NCI-H128 (cell line): ENCODE measurements around the gene CDC25B.
"Not testable (repeated sequence)": the region's sequence is repeated elsewhere in the genome, so short reads cannot be mapped to it uniquely, and the experiment has no call there.

Experiments
- DNase-seq: peaks from one replicate; lab custom pipeline; 2025; ENCODE audit not compliant: unreplicated experiment; lab: John Stamatoyannopoulos, UW

The CDC25B gene

DNA sequence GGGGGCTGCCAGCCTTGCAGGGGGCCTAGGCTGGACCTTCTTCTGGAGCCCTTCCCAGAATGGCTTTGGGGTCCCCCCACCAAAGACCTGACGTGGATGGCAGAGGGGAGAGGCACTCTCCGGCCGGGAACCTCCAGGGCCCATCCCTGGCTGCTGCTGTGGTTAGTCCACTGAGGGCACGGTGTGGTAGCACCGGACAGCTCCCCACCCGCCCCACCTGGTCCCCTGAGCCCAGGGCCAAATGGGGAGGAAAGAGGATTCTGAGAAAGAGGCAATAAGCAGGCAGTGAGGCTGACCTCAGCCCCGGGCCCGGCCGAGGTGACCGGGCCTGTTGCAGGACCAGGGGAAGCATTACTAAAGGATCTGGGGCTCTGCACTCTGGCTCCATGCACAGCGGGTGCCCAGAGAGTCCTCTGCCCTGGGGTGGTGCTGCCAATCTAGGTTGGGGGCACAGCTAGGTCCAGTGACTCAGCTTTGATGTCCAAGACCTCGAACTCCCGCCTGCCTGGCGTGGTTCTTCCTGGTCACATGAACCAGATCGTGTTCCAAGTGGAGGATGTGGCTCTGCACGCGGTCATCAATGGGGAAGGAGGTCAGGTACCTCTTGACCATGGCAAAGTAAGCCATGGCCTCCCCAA lies 11.8 kb upstream of the CDC25B start:
- DNase-seq, result no peak

GRCh38 chr20:3784863-3785239 lies 11.3 kb upstream of the CDC25B start:
- no peak for DNase-seq

GRCh38 chr20:3785240-3786125 lies 10.6 kb upstream of the CDC25B start:
- no peak for DNase-seq

DNA sequence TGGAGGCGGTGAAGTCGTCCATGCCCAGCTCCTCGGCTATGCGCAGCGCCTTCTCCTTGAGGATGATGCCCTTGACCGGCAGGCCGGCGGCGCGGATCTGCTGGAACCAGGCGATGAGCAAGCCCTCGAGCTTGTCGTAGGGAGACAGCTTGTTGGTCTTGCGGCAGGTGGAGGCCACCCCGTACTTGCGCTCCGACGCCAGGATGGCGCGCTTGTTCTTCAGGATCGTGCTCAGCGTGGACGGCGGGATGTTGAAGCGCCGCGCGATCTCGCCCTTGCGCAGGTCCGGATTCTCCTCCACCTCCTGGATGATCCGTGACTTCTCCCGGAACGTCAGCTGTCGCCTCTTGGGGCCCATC lies 10.0 kb upstream of the CDC25B start:
- DNase-seq, result no peak

GRCh38 chr20:3786665-3787323 lies 9.3 kb upstream of the CDC25B start, which contains the start of gene CENPB:
Gene CENPB, minus strand, starts transcription at chr20:3786740. Its CDS starts 257 bp downstream, at chr20:3786483.
- peak; percentile 78 for DNase-seq

DNA sequence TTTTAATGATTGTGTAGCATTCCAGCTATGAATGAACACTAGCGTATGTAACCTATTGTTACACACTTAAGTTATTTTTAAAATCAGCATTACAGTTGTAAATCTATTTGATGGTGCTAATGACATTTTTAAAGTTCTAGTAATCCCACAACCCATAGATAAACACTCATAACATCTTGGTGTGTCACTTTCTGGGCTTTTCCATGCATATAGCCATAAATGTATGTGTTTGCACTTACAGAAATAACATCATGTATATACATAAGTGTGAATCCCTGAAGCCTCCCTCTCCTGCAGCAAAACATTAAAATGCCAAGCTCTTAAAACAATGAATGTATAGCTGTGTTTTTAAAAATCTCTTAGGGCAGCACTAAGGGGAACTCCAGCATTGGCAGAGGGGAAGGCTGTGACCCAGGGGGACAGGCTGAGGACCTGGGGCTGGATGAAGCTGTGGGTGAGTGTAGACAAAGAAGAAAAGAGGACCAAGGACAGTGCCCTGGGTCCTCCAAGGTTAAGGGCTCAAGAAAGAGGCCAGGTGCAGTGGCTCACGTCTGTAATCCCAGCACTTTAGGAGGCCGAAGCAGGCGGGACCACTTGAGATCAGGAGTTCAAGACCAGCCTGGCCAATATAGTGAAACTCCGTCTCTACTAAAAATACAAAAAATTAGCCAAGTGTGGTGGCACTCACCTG lies 8.6 kb upstream of the CDC25B start:
- no peak for DNase-seq

DNA sequence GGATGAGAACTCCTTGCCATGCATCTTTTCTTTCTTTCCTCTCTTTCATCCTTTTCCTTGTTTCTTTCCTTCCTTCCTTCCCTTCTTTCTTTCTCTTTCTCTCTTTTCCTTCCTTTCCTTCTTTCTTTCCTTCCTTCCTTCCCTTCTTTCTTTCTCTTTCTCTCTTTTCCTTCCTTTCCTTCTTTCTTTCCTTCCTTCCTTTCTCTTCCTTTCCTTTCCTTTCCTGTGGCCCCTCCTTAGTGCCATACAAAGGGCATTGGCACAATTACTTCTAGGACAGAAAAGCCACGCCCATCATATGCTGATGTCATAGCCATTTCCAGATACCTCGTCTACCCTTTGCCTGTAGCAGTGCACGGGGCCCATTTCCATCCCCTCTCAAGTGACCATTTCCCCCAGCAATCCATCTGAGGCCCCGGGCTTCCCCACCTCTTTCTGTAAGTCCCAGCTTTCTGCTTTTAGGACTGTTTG lies 7.4 kb upstream of the CDC25B start:
- DNase-seq, result no peak

- not testable (repeated sequence) for DNase-seq
Measured at GRCh38 chr20:3789201-3789600, 6.9 kb upstream of the CDC25B start.

- DNase-seq, result not testable (repeated sequence)
Measured at GRCh38 chr20:3794168-3794567, 1.9 kb upstream of the CDC25B start.

GRCh38 chr20:3794701-3795420 lies 1.2 kb upstream of the CDC25B start:
- DNase-seq, result no peak

GRCh38 chr20:3796477-3797225 lies 541 bp downstream of the CDC25B start:
- DNase-seq, result no peak

DNA sequence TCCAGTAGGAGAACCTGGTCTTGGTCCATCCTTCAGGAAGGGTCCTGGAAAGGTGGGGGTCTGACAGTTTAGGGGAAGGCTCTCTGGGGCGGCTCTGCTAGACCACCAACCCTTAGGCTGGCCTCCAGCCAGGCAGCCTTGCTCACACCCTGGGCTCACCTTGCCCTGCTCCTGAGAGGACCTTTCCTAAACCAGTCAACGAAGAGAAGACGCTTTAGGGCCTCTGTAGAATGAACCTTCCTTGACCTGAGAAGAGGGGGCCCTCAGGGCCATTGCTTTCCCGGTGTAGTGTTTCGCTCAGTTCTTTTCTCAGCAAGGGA lies 1.1 kb downstream of the CDC25B start:
- DNase-seq, result no peak

DNA sequence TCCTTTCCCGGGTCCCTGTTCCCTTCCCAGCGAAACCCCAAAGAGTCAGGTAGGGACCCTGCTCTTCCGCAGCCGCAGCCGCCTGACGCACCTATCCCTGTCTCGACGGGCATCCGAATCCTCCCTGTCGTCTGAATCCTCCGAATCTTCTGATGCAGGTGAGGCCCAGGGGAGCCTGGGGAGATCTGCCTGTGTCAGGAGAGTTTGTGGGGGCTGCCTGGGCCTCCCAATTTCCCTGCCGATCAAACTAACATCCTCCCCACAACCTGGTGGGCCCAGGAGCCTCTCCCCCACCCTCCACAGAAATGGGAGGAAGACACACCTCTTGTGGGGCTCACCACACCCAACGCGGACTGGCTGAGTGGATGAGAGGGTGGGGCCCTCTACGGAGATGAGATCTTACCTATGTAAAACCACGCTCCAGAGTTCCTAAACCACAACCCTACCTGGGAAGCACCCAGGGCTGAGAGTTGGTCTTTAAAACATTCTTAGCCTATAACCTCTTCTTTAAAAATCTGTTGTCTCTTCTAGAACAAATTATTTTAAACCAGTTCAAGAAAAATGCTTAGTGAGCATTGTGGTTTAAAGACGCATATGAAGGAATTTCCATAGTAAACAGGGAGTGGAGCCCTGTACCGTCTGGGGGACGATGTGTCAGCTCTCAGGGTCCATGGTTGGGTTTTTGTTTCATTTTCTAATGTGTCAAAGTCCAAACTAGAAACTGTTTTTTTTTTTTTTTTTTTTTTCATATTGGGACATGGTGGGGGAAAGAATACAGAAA lies 1.7 kb downstream of the CDC25B start:
- peak; percentile 39 for DNase-seq

- DNase-seq, result no peak
Measured at GRCh38 chr20:3798373-3798768, 2.3 kb downstream of the CDC25B start.

GRCh38 chr20:3798908-3799248 lies 2.8 kb downstream of the CDC25B start:
- no peak for DNase-seq

DNA sequence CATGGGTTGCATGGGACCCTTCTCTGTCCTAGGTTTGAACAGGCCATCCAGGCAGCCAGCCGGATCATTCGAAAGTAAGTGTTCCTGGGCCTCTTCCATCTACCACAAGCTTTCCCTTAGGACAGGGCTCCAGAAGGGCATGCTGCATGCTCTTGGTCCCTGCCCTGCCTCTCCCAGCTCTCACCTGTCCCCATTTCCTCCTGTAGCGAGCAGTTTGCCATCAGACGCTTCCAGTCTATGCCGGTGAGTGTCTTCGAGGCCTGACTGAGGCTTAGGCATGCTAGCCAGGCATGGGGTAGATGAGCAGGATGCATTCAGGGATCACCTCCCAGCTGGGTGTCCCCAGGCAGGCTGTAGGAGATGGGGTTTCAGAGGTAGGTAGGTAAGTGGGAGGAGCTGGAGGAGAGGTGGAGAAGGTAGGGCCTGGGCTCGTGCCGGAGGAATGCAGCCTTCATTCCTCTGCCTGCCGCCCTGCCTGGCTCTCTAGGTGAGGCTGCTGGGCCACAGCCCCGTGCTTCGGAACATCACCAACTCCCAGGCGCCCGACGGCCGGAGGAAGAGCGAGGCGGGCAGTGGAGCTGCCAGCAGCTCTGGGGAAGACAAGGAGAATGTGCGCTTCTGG lies 4.3 kb downstream of the CDC25B start:
- DNase-seq, result no peak

DNA sequence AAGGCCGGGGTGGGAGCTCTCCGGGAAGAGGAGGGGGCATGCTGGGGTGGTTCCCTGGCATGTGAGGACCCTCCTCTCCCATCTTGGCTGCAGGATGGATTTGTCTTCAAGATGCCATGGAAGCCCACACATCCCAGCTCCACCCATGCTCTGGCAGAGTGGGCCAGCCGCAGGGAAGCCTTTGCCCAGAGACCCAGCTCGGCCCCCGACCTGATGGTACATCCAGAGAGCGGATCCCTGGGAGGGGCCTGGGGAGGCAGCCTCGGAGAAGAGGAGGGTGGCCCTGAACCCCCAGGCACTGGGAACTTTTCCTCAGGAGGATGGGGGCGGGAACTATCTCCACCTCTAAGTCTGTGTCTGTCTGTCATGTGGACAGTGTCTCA lies 4.8 kb downstream of the CDC25B start:
- no peak for DNase-seq

GRCh38 chr20:3801299-3801698 lies 5.2 kb downstream of the CDC25B start:
- DNase-seq, result no peak

DNA sequence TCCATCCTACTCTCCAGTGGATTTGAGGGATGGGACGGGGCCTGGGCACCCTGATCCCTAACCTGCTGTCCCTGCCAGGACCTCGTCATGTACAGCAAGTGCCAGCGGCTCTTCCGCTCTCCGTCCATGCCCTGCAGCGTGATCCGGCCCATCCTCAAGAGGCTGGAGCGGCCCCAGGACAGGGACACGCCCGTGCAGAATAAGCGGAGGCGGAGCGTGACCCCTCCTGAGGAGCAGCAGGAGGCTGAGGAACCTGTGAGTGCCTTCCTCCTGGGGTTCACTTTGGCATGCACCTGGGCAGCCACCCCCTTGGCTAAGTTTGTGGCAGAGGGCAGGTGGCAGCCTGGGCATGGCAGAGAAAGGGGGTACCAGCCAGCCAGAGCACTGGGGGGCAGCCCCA lies 5.7 kb downstream of the CDC25B start:
- DNase-seq, result no peak
